Adrenal gland (tissue), 12 donors: ENCODE measurements around the gene CAD. TPM values are rescaled to one million over a fixed set of nuclear protein-coding genes. Genes with fewer than 3 reads are reported as not detected.
"Not testable (repeated sequence)": the region's sequence is repeated elsewhere in the genome, so short reads cannot be mapped to it uniquely, and the experiment has no call there.

ENCODE experiments used
- DNase-seq, 7 donors: peaks; one replicate each; pipeline ENCODE4 v3.0.0-alpha.2; 2019 to 2020
- H3K27ac ChIP-seq, 5 donors: fragments of 200-600 bp; sonication (generic) in 4 of 5; 1 replicate in 3 of 5; 2 replicates in 2 of 5; pipeline versions ENCODE4 v1.5.1 to v1.8.0; 2016 to 2020; ENCODE audit warnings: mild to moderate bottlenecking in 1 of 5
- H3K27me3 ChIP-seq: fragments of 200-600 bp; 2 replicates; pipeline ENCODE4 v1.8.0; 2021
- H3K36me3 ChIP-seq, 2 donors: fragments of 200-600 bp; replicated peaks in 1 of 2; 1 replicate in 1 of 2; 2 replicates in 1 of 2; pipeline versions ENCODE4 v1.5.1 to v1.8.0; 2018 to 2022
- H3K4me1 ChIP-seq, 2 donors: fragments of 200-600 bp; replicated peaks in 1 of 2; 1 replicate in 1 of 2; 2 replicates in 1 of 2; pipeline versions ENCODE4 v1.5.1 to v1.8.0; 2018 to 2021
- H3K4me3 ChIP-seq, 4 donors: fragments of 200-600 bp; sonication (generic) in 3 of 4; one replicate each; pipeline ENCODE4 v1.5.1; 2016 to 2018
- H3K9me3 ChIP-seq, 3 donors: fragments of 200-600 bp; sonication (generic) in 1 of 3; replicated peaks in 1 of 3; 1 replicate in 2 of 3; 2 replicates in 1 of 3; pipeline versions ENCODE4 v1.5.1 to v1.8.0; 2016 to 2021
- POLR2A ChIP-seq, 2 donors: fragments of 450-650 bp; IDR thresholded peaks; one replicate each; pipeline ENCODE4 v1.6.1; 2017; ENCODE audit warnings: antibody characterized with exemption in 2 of 2, mild to moderate bottlenecking in 2 of 2, moderate library complexity in 1 of 2
- WGBS, 4 donors: extraction: QIAGEN DNeasy Blood & Tissue Kit in 2 of 4; methylation state at CpG; one replicate each; pipeline versions ENCODE4 v1.1.5 to v1.1.7; 2013 to 2017; 5-methylcytosine and 5-hydroxymethylcytosine counted together
- intact Hi-C, 2 donors: fragments of 100-400 bp; cut with DNase I; formaldehyde crosslinking; loops; one replicate each; pipeline versions ENCODE4 v1.14.1 to v1.15.0; 2022 to 2023
- polyA plus RNA-seq, 3 donors: library from polyadenylated mRNA; stranded (reverse); fragments of 200-250 nt in 2 of 3; fragments of 350-450 nt in 1 of 3; fragmentation: Illumina TruSeq in 1 of 3; extraction: RNeasy Lipid Tissue Mini Kit (QIAGEN cat#74804) in 1 of 3; gene quantifications; one replicate each; pipeline ENCODE4 v1.2.3, GENCODE V29; 2013 to 2014
- total RNA-seq, 9 donors: library from RNA; depleted of rRNA in 4 of 9; stranded (reverse); fragments of >200 nt in 4 of 9; fragments of 120-200 nt in 1 of 9; fragmentation: NEBNext Ultra II Directional in 1 of 9; extraction: Animal tissue kit (Norgen Biotek cat#: 25700) in 1 of 9; gene quantifications; one replicate each; pipeline versions ENCODE4 v1.1.0 to v1.2.4, GENCODE V29; 2013 to 2023
- TF ChIP-seq, protein P1 (sequence below), 6 experiments: fragments of 450-650 bp in 4 of 6; fragments of 200-600 bp in 2 of 6; sonication (generic) in 1 of 6; IDR thresholded peaks; 1 replicate in 5 of 6; 2 replicates in 1 of 6; pipeline versions ENCODE4 v1.5.1 to v1.8.0; 2016 to 2021; ENCODE audit warnings: antibody characterized with exemption in 6 of 6, mild to moderate bottlenecking in 2 of 6, moderate library complexity in 1 of 6
- donor health status: healthy with polysubstance abuse.
- donor health status: Bipolar disorder and iron deficiency.
- donor health status: DM: yes; HTN: yes; CAD: no.
- donor health status: DM: no; HTN: no; CAD: no.
- donor health status: DM: no; HTN: no; CAD: no.
- donor health status: DM: yes; HTN: yes; CAD: no.

CAD gene
- total and polyA plus RNA-seq, 12 donors = 8.9 to 70.5 (median 18.4) TPM

DNA sequence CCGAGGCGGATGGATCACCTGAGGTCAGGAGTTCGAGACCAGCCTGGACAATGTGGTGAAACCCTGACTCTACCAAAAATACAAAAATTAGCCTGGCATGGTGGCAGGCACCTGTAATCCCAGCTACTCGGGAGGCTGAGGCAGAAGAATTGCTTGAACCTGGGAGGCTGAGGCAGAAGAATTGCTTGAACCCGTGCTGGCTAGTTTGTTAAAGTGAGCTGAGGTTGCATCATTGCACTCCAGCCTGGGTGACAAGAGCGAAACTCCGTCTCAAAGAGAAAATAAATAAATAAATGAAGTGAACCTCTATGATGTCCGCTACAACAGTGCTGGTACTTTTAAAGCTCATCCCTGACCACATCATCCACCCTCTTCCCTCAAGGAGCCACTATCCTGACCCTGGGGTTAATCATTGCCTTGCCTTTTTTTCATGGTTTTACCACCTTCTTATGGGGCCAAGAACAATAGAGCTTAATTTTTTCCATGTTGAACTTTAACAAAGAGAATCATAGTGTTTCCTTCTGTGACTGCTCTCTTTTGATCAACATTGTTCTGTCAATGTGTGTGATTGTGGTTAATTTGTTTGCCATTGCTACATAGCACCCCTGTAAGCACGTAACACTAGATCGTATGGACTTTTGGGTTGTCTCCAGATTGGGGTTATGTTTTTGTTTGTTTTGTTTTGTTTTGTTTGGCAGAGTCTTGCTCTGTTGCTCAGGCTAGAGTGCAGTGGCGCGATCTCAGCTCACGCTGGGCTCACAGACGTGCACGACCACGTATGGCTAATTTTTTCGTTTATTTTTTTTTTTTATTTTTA, 22.4 kb upstream of the CAD start:
- Histone ChIP-seq H3K36me3 (no peaks in the 10 kb centered on the region), H3K27ac (no peak overlapping the region), H3K4me3 (no peak overlapping the region), H3K27me3 (no peaks in the 10 kb centered on the region), H3K9me3 (no peaks in the 10 kb centered on the region), H3K4me1 (no peaks in the 10 kb centered on the region)
- intact Hi-C loops = loop anchor here in 1 of 2 donors (5.0 kb wide), 1 partner anchor 92 kb away; no protein-coding TSS in a partner anchor
- TF ChIP-seq, protein P1, sequence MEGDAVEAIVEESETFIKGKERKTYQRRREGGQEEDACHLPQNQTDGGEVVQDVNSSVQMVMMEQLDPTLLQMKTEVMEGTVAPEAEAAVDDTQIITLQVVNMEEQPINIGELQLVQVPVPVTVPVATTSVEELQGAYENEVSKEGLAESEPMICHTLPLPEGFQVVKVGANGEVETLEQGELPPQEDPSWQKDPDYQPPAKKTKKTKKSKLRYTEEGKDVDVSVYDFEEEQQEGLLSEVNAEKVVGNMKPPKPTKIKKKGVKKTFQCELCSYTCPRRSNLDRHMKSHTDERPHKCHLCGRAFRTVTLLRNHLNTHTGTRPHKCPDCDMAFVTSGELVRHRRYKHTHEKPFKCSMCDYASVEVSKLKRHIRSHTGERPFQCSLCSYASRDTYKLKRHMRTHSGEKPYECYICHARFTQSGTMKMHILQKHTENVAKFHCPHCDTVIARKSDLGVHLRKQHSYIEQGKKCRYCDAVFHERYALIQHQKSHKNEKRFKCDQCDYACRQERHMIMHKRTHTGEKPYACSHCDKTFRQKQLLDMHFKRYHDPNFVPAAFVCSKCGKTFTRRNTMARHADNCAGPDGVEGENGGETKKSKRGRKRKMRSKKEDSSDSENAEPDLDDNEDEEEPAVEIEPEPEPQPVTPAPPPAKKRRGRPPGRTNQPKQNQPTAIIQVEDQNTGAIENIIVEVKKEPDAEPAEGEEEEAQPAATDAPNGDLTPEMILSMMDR (IDR thresholded peaks at IDR 0.05) = no peak
- TF ChIP-seq POLR2A (IDR thresholded peaks at IDR 0.05) = no peak
- 71 to 78% (median 75%) methylated on average over 17 of the region's 17 CpGs for WGBS, 4 donors
- no peak for DNase-seq

DNA sequence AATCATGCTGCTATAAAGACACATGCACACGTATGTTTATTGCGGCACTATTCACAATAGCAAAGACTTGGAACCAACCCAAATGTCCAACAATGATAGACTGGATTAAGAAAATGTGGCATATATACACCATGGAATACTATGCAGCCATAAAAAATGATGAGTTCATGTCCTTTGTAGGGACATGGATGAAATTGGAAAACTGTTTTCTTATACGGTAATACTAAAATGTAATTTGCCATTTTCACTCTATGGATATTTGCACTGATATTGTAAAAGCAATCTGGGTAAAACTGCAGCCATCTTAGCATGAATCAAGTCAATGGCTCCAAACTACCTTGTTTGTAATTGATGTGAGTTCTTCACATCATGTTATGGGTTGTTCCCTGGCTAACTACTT, 21.4 kb upstream of the CAD start:
- H3K27me3 ChIP-seq, H3K36me3 ChIP-seq, H3K9me3 ChIP-seq, intact Hi-C loops, H3K4me1 ChIP-seq, H3K4me3 ChIP-seq, H3K27ac ChIP-seq, DNase-seq: not testable (repeated sequence)
- 69 to 87% (median 75%) methylated on average over 1 to 3 of the region's 3 CpGs for WGBS, 4 donors

DNA sequence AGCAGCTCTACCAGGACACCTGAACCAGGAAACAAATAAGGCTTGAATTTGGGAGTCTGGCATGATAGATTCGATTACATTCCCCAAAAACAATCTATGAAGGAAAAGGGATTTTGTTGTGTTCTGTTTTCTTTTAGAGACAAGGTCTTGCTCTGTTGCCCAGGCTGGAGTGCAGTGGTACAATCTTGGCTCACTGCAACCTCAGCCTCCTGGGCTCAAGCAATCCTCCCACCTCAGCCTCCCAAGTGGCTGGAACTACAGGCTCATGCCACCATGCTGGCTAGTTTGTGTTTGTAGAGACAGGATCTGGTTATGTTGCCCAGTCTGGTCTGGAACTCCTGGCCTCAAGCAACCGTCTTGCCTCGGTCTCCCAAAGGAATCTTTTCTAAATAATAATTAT, 19.1 kb upstream of the CAD start:
- H3K4me1 ChIP-seq, H3K36me3 ChIP-seq, H3K4me3 ChIP-seq, DNase-seq, H3K27me3 ChIP-seq, intact Hi-C loops, H3K9me3 ChIP-seq, H3K27ac ChIP-seq: not testable (repeated sequence)
- WGBS, 4 donors = 85 to 95% (median 91%) methylated on average over 3 of the region's 3 CpGs

DNA sequence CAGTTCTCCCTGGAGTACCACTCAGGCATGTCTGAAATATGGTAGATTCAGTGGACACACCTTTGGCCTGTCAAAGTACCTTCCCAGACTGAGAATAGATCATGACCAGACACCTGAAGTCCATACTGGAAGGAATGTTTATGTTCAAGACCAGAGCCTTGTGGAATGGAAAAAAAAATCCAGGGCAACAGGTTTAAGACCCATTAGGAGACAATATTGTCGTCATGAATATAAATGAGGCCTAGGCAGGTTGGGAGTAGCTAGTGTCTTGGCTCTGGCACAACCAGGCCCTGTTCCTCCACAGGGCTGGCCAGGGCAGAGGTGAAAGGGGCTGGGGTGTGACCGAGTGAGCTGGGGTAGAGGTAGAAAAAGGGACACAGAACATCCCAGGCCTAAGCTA, 18.5 kb upstream of the CAD start:
- TF ChIP-seq, protein P1 (IDR thresholded peaks at IDR 0.05) = no peak
- no peak for TF ChIP-seq POLR2A (IDR thresholded peaks at IDR 0.05)
- Histone ChIP-seq H3K36me3 (peaks cover 0 to 13% of the 10 kb centered on the region in 2 donors), H3K27me3 (no peaks in the 10 kb centered on the region), H3K4me1 (no peaks in the 10 kb centered on the region), H3K27ac (no peak overlapping the region), H3K4me3 (no peak overlapping the region), H3K9me3 (no peaks in the 10 kb centered on the region)
- DNase-seq = no peak
- intact Hi-C loops = no loop called here
- WGBS, 4 donors = 72 to 85% (median 81%) methylated on average over 2 of the region's 2 CpGs

DNA sequence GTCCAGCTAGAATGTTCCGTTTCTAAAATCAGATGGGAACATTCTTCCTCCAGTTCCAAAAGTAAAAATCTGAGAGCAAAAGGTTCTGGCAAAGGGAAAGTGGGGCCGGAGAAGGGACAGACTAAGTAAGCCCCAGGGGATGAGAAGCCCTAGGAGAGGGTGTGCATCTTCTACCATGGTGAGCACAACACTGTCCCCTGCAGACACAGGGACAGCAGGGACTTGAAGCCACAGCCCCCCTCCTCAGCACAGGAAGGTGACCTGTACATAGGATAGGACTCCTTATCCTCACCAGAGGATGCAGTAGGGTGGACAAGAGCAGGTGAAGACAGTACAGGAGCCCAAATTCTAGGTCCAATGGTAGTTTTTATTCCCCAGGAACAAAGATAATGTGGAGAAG, 17.9 kb upstream of the CAD start:
- no peak for DNase-seq
- WGBS, 4 donors = 70 to 91% (median 88%) methylated on average over 2 of the region's 2 CpGs
- Histone ChIP-seq H3K4me3 (no peak overlapping the region), H3K27ac (no peak overlapping the region), H3K9me3 (no peaks in the 10 kb centered on the region), H3K36me3 (peaks cover 0 to 19% of the 10 kb centered on the region in 2 donors), H3K4me1 (no peaks in the 10 kb centered on the region), H3K27me3 (no peaks in the 10 kb centered on the region)
- intact Hi-C loops = no loop called here
- TF ChIP-seq, protein P1 (IDR thresholded peaks at IDR 0.05) = no peak
- TF ChIP-seq POLR2A (IDR thresholded peaks at IDR 0.05) = no peak
